Mucosa of stomach (tissue), 1 donor: ENCODE data around the gene HMX3.

Source experiments
- H3K27me3 ChIP-seq: one replicate; pipeline ENCODE4 v1.7.0; 2013; ENCODE audit warnings: mild to moderate bottlenecking, low read length; ENCODE audit not compliant: control insufficient read depth, insufficient read depth
- H3K36me3 ChIP-seq: one replicate; pipeline ENCODE4 v1.7.0; 2013; ENCODE audit warnings: low read length; ENCODE audit not compliant: control insufficient read depth, insufficient read depth
- H3K4me1 ChIP-seq: one replicate; pipeline ENCODE4 v1.7.0; 2013; ENCODE audit warnings: mild to moderate bottlenecking, low read length; ENCODE audit not compliant: control insufficient read depth, insufficient read depth
- H3K4me3 ChIP-seq: one replicate; pipeline ENCODE4 v1.7.0; 2013; ENCODE audit warnings: low read length
- H3K9ac ChIP-seq: one replicate; pipeline ENCODE4 v1.7.0; 2013; ENCODE audit warnings: mild to moderate bottlenecking, low read length, moderate library complexity
- H3K9me3 ChIP-seq: one replicate; pipeline ENCODE4 v1.7.0; 2013; ENCODE audit warnings: mild to moderate bottlenecking, low read length, moderate library complexity; ENCODE audit not compliant: control insufficient read depth
- donor health status: Pancreatic carcinoma.

The HMX3 gene

DNA sequence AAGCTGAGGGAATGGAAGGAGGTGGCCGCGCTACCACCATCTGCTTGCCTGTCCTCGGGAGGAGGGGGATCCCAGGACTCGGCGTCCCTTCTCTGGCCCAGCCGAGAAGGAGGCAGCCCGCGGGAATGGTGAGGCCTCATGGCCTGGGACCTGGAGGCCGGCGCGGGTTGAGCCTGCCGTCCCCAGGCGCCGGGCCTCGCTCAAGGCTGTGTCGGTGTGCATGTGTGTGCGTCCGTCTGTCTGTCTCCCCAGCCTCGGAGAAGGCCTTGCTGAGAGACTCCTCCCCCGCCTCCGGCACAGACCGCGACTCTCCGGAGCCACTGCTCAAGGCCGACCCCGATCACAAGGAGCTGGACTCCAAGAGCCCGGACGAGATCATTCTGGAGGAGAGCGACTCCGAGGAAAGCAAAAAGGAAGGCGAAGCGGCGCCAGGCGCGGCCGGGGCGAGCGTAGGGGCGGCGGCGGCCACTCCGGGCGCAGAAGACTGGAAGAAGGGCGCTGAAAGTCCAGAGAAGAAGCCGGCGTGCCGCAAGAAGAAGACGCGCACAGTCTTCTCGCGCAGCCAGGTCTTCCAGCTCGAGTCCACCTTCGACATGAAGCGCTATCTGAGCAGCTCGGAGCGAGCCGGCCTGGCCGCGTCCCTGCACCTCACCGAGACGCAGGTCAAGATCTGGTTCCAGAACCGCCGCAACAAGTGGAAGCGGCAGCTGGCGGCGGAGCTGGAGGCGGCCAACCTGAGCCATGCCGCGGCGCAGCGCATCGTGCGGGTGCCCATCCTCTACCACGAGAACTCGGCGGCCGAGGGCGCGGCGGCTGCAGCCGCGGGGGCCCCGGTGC lies 1.3 kb downstream of the HMX3 start:
- Histone ChIP-seq H3K4me1 (peaks cover 42% of the 10 kb centered on the region), H3K9ac (no peak overlapping the region), H3K36me3 (no peaks in the 10 kb centered on the region), H3K9me3 (peaks cover 4% of the 10 kb centered on the region), H3K27me3 (peaks cover 99% of the 10 kb centered on the region), H3K4me3 (no peak overlapping the region)

DNA sequence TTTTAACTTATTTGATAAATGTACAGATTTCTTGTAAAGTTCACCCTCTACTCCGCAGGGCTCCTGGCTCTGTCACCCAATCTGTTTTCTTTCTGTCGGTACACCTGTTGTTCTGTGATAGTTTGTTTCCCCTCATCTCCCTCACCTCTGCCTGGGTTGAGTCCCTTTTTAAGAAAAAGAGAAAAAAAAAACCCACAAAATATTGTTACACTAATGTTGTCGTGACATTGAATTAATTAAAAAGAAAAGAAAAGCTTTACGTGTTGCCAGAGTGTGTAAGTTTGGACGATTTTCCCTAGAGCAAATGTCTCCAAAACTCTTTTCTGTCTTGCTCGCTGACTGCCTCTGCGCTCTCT lies 3.4 kb downstream of the HMX3 start:
- Histone ChIP-seq H3K9me3 (no peaks in the 10 kb centered on the region), H3K27me3 (peaks cover 99% of the 10 kb centered on the region), H3K4me1 (peaks cover 29% of the 10 kb centered on the region), H3K36me3 (no peaks in the 10 kb centered on the region), H3K9ac (no peak overlapping the region), H3K4me3 (no peak overlapping the region)

DNA sequence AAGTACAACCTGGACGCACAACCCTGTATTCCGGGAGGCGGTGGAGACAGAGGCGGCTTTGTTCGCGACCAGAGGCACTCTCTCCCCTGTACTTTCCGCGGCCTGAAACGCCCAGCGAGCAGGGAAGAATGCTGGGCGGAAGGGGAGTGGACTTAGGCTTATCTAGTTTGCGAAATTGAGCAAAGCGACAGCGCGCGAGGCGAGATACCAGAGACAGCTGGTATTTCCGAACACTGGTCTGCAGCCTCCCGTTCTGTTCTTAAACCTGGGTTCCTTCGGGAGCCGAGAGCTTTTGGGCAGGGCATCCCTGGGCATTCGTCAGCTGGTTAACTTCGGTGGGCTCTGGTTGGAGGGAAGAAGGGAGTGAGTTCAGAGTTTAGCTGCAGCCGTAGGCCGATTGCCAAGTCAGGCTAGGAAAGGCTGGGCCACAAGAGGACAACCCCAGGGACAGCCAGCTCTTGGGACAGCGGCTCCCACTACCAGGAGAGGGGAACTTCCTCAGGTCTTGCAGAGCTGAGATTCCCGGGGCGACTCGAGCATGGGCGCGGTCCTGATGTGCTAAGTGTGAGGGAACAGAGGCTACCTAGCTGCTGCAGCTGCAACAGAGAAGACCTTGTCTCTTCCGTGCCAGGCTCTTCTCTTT lies 3.9 kb downstream of the HMX3 start:
- H3K9ac ChIP-seq = no peak overlapping the region
- peaks cover 99% of the 10 kb centered on the region for H3K27me3 ChIP-seq
- H3K9me3 ChIP-seq = no peaks in the 10 kb centered on the region
- no peaks in the 10 kb centered on the region for H3K36me3 ChIP-seq
- no peak overlapping the region for H3K4me3 ChIP-seq
- peaks cover 29% of the 10 kb centered on the region for H3K4me1 ChIP-seq

DNA sequence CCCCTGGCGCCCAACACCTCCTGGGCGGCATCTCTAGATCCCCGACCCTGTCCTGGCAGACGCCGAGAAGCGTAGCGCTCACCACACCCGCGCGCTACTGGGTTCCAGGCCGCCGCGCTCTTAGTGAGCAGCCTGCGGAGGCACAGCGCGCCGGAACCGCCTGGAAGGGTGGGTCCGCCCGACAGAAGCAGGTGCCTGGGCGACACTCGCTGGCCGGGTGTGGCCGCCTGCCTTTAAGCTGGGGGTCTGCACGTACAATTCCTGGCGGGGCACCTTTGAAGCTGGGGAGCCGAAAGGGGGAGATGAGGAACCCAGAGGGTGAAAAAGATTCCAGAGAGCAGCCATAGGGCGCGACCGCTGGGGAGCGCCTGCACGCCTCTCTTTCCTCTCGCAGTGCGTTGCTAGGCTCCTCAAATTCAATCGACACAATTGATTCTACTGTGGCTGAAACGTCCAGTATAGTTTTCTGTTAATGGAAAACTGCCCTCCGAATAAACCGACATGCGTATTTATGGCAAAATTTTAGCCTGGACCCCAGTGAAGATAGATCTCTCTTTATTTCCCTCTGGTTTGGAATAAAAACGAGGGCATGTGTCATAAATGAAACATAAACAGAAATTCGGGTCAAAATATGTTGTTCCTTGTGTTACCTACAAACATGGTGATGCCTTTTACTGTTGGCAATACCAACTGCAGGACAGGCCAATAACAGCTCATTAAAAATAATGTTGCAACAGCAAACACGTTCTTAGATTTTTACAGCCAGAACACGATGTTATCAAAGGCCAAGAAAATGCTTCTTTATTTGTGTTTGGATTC lies 4.6 kb downstream of the HMX3 start:
- Histone ChIP-seq H3K27me3 (peaks cover 99% of the 10 kb centered on the region), H3K4me3 (no peak overlapping the region), H3K9me3 (no peaks in the 10 kb centered on the region), H3K9ac (no peak overlapping the region), H3K36me3 (no peaks in the 10 kb centered on the region), H3K4me1 (peaks cover 25% of the 10 kb centered on the region)

DNA sequence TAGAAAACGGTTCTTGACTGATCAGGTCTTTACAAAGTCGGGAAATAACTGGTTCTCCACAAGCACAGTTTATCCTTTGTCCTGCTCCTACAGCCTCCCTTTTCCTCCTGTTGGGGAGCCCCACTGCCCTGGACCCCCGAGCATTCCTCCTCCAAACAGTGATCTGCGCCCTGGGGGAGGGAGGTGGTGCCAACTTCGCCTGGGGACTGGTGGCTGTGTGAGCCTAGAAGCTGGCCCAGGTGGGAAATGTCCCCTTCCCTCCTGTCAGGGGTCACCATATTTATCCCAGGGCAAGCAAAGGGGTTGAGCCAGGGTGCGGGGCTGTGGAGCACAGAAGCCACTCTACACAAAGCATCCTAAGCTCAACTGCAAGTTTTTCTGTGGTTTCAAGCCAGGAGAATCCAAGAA lies 5.2 kb downstream of the HMX3 start:
- peaks cover 26% of the 10 kb centered on the region for H3K4me1 ChIP-seq
- no peaks in the 10 kb centered on the region for H3K9me3 ChIP-seq
- H3K36me3 ChIP-seq = no peaks in the 10 kb centered on the region
- peaks cover 100% of the 10 kb centered on the region for H3K27me3 ChIP-seq
- H3K4me3 ChIP-seq = no peak overlapping the region
- H3K9ac ChIP-seq = no peak overlapping the region

DNA sequence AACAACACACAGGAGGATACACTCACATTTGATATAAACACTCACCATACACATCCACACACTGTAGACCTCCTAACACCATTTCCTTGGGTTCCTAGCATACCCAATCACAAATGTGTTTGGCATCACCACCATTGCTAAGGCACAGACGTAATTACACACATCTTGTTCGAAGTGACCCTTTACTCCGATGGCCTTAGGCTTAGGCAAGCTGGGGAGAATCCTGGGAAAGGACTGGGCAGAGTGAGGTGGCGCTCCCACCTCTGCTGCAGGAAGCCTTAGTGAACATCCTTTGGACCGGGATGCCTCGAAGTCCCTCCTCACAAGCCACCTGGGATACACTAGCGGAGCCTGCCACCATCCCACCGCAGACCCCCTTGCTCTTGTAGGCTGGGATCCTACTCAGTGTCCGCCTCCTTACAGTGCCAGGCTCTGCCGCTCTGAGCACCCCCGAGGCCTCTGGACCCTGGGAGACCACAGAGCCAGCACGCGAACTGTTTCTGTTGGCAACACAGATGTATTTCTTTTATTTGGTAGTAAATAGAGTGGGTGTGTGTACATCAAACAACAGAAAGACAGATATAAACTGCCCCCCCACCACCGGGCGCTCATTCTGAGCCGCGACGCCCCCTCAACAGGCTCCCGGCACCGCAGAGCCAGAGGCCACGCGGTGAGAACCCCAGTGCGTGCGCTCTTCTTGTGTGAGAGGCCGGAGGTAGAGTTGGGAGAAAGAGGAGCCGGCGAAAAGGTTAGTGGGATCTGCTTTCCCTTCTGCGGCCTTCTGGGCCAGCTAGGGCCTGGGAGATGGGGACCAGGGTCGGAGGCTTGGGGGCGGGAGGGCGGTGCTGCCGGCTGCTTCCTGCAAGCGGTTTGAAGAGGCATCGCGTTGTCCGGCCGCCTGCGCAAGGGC lies 6.3 kb downstream of the HMX3 start:
- Histone ChIP-seq H3K9ac (no peak overlapping the region), H3K9me3 (no peaks in the 10 kb centered on the region), H3K4me3 (no peak overlapping the region), H3K36me3 (no peaks in the 10 kb centered on the region), H3K27me3 (peaks cover 100% of the 10 kb centered on the region), H3K4me1 (peaks cover 22% of the 10 kb centered on the region)

DNA sequence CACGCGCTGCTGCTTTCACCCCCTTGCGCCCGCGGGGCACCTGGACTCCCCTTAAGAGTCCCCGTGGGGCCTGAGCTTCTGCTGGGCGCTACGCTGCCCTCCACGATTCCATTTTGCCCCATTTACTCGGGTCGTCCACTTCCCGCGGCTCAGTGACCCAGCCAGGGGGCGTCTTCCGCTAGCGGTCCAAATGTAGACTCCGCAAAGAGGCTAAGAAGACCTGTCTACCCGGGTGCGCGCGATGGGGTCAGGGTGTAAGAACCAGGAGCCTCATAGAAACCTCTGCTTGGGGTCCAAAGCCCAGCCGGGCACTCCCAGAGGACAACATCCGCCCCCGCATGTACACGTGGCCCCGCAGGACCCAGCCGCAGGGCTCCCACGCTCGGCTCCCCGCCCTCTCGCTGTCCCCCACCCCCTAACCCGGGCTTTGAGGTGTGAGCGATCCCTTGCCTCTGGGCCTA lies 7.0 kb downstream of the HMX3 start:
- no peaks in the 10 kb centered on the region for H3K36me3 ChIP-seq
- H3K4me1 ChIP-seq = peaks cover 22% of the 10 kb centered on the region
- H3K4me3 ChIP-seq = no peak overlapping the region
- no peak overlapping the region for H3K9ac ChIP-seq
- peaks cover 100% of the 10 kb centered on the region for H3K27me3 ChIP-seq
- no peaks in the 10 kb centered on the region for H3K9me3 ChIP-seq

DNA sequence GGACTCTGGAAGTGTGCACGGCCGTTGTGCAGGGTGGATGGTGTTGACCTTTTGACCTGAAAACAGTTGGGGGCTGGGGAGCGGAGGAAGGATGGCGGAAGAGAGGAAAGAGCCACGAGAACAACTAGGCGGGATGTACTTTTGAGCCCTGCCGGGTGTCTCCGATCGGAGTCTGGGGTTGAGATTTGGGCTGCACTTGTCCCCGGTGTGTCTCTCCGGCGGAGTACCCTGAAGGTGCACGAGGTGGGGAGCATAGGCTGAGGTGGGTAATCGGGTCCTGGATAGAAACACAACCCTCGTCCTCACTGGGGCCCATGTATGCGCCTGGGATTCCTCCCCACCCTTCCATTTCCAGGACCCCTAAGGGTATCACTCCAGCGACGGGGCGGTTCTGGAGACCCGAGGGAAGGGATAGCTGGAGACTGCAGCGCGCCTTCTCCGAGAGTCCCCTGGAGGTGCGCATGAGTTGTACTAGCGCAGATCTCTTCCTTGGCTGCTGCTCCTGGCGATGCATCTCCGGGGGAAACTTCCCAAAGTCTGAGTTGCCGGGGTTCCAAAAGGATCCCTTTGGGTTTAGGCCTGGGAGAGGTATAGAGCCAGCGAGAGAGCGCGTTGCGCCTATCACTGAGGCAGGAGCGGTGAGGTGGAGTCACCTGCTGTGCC lies 7.5 kb downstream of the HMX3 start:
- Histone ChIP-seq H3K4me3 (no peak overlapping the region), H3K27me3 (peaks cover 100% of the 10 kb centered on the region), H3K9me3 (no peaks in the 10 kb centered on the region), H3K36me3 (no peaks in the 10 kb centered on the region), H3K4me1 (peaks cover 22% of the 10 kb centered on the region), H3K9ac (no peak overlapping the region)

DNA sequence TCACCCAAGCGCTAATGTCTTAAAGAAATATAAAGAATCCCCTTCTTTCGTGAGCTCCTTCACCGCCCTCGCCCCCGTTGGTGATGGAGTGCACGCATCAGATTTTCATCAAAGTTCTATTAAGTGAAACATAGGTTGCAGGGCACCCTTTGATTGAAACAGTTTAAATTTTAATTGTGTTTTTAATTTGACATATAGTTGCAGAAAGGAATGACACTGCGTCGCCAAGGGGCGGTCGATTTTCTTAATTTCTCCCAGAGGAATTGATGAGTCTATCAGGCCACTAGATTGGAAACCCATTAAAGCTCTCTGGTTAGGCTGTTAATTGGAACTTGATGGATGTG lies 8.0 kb downstream of the HMX3 start:
- no peak overlapping the region for H3K9ac ChIP-seq
- H3K9me3 ChIP-seq = no peaks in the 10 kb centered on the region
- H3K36me3 ChIP-seq = no peaks in the 10 kb centered on the region
- peaks cover 100% of the 10 kb centered on the region for H3K27me3 ChIP-seq
- H3K4me1 ChIP-seq = peaks cover 22% of the 10 kb centered on the region
- H3K4me3 ChIP-seq = no peak overlapping the region

DNA sequence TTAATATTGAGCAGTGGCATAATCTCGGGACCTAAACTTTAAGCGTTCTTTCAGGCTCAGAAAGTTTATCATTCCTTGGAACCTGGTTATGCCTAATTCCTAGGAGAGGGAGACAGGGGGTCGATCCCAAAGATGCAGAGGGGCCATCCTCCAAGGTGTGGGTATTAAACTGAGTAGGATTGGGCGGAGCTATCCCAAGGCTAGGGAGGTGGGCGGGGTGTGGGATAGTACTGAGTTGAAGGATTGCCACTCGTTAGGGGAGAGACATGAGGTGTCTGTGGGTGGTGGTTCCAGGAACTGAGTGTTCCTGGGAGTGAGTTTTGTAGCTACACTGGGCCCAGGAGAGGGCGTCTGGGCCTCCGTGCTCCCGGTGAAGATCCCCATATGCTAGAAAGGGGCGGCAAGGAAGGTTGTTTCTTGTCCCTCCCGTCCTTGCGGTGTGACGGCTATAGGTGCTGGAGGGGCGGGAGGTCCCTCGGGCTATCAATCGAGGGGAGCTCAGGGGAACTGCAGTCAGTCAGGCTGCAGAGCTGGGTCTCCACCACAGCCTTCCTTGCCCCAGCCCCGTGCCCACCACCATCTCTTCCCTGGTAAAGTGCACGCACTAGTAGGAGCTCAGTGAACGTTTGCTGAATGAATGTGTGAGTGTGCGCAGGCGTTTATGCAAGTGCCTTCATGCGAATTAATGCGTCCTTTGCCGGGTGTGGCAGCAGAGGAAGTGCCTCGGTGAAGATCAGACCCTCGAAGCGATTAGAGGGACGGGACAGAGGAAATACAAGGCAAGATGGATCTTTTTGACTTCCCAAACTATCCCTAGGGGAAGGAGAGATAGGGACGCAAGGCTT lies 9.1 kb downstream of the HMX3 start:
- H3K4me3 ChIP-seq = no peak overlapping the region
- H3K9ac ChIP-seq = no peak overlapping the region
- H3K4me1 ChIP-seq = peaks cover 16% of the 10 kb centered on the region
- no peaks in the 10 kb centered on the region for H3K36me3 ChIP-seq
- H3K27me3 ChIP-seq = peaks cover 100% of the 10 kb centered on the region
- no peaks in the 10 kb centered on the region for H3K9me3 ChIP-seq
